Natural killer cell (primary cell): Measurements from ENCODE around the gene ADGRV1. TPM values are rescaled to one million over a fixed set of nuclear protein-coding genes. Genes with fewer than 3 reads are reported as not detected.
"Not testable (repeated sequence)": the region's sequence is repeated elsewhere in the genome, so short reads cannot be mapped to it uniquely, and the experiment has no call there.

ENCODE experiments used
- ATAC-seq, 3 donors: fragments of 150-1000 bp in 2 of 3; fragments of 200-7000 bp in 1 of 3; cut with Tn5 transposase; 1 replicate in 1 of 3; 2 replicates in 2 of 3; pipeline ENCODE4 v1.10.0; 2021; ENCODE audit warnings: mild to moderate bottlenecking in 2 of 3, moderate library complexity in 2 of 3
- DNase-seq, 2 donors: peaks; one replicate each; pipeline versions ENCODE4 v3.0.0 to v3.0.0-alpha.2; 2013 to 2021; ENCODE audit warnings: mixed read lengths in 1 of 2
- H3K27ac ChIP-seq: one replicate; pipeline ENCODE4 v1.5.1; 2013; ENCODE audit warnings: mild to moderate bottlenecking, low read length
- H3K27me3 ChIP-seq: one replicate; pipeline ENCODE4 v1.6.1; 2013; ENCODE audit warnings: low read length; ENCODE audit not compliant: control insufficient read depth, insufficient read depth
- H3K36me3 ChIP-seq: one replicate; pipeline ENCODE4 v1.6.1; 2013; ENCODE audit warnings: low read length; ENCODE audit not compliant: control insufficient read depth, insufficient read depth
- H3K4me1 ChIP-seq: one replicate; pipeline ENCODE4 v1.6.1; 2013; ENCODE audit warnings: low read length; ENCODE audit not compliant: control insufficient read depth, insufficient read depth
- H3K4me3 ChIP-seq: one replicate; pipeline ENCODE4 v1.5.1; 2013; ENCODE audit warnings: low read length
- H3K9me3 ChIP-seq: one replicate; pipeline ENCODE4 v1.6.1; 2013; ENCODE audit warnings: low read length; ENCODE audit not compliant: control insufficient read depth, insufficient read depth
- H3K27ac Mint-ChIP-seq, 2 donors: one replicate each; pipeline ENCODE4 v1.8.0; 2022; ENCODE audit warnings: mild to moderate bottlenecking in 2 of 2, mixed read lengths in 2 of 2, moderate library complexity in 1 of 2
- H3K27me3 Mint-ChIP-seq, 2 donors: one replicate each; pipeline ENCODE4 v1.8.0; 2022; ENCODE audit warnings: low read depth in 2 of 2, mixed read lengths in 2 of 2
- H3K36me3 Mint-ChIP-seq: one replicate; pipeline ENCODE4 v1.8.0; 2022; ENCODE audit warnings: mixed read lengths
- H3K4me1 Mint-ChIP-seq, 2 donors: one replicate each; pipeline ENCODE4 v1.8.0; 2022; ENCODE audit warnings: mixed read lengths in 2 of 2
- H3K4me3 Mint-ChIP-seq: one replicate; pipeline ENCODE4 v1.8.0; 2022; ENCODE audit warnings: mild to moderate bottlenecking, moderate library complexity, mixed read lengths
- H3K9me3 Mint-ChIP-seq, 2 donors: one replicate each; pipeline ENCODE4 v1.8.0; 2022; ENCODE audit warnings: mixed read lengths in 2 of 2
- WGBS: methylation state at CpG from one replicate; pipeline ENCODE4 v1.1.7; 2013; ENCODE audit warnings: missing lambda C conversion rate; ENCODE audit not compliant: insufficient coverage; 5-methylcytosine and 5-hydroxymethylcytosine counted together
- intact Hi-C: fragments of 100-400 bp; cut with micrococcal nuclease; formaldehyde crosslinking; loops from one replicate; pipeline ENCODE4 v1.14.2; 2022
- total RNA-seq, 4 donors: library from RNA; stranded (reverse); fragments of 120-200 nt in 1 of 4; gene quantifications; one replicate each; pipeline versions ENCODE4 v1.2.3 to v1.2.4, GENCODE V29; 2013 to 2022
- TF ChIP-seq, protein P1 (sequence below): fragments of 200-600 bp; IDR thresholded peaks from one replicate; pipeline ENCODE4 v1.8.0; 2022; ENCODE audit warnings: antibody characterized with exemption

The ADGRV1 gene
- total RNA-seq, 3 donors from 2014 or later (not counting 1 experiment from before 2014, with no cell fraction given): 0.50 to 0.71 TPM; not detected in 1

DNA sequence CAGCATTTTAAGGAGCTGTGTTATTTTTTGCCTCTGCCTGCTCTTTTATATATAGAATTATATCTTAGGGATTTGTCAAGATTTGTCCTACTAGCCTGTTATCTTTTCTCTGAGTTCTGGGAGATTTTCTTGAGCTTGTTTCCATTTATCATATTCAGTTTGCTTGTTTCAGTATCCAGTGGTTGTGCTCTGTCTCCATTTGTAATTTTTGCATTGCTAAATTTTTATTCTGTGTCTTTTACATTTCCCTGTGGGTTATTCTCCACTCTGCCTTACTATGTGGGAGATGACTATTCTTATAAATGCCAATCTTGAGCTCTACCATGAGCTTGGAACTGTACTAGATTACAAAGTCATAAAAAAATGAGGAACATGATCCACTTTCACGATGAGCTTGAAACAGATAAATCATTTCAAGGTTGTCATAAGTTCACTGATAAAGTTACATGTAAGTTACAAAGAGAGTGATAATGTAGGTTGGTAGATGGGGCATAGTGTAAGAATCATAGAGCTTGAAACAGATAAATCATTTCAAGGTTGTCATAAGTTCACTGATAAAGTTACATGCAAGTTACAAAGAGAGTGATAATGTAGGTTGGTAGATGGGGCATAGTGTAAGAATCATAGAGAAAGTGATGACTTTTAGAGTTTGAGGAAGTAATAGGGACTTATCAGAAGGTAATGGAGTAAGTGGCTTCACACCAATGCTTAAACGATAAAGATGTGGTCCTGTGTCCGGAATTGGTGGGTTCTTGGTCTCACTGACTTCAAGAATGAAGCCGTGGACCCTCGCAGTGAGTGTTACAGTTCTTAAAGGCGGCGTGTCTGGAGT lies 287.3 kb downstream of the ADGRV1 start:
- Mint-ChIP-seq H3K4me1 (peaks cover 0 to 14% of the 10 kb centered on the region in 2 donors), H3K36me3 (no peaks in the 10 kb centered on the region), H3K9me3 (no peaks in the 10 kb centered on the region), H3K27ac (no peak overlapping the region), H3K27me3 (peaks cover 0 to 3% of the 10 kb centered on the region in 2 donors), H3K4me3 (peak overlapping the region; percentile 21)
- Histone ChIP-seq H3K36me3 (no peaks in the 10 kb centered on the region), H3K27ac (no peak overlapping the region), H3K9me3 (no peaks in the 10 kb centered on the region), H3K4me1 (no peaks in the 10 kb centered on the region), H3K4me3 (no peak overlapping the region), H3K27me3 (peaks cover 4% of the 10 kb centered on the region)
- ATAC-seq (peak in 2 of 3 donors; percentile 30 to 32), DNase-seq (no peak)
- intact Hi-C loops: no loop called here
- 48% methylated on average over 7 of the region's 7 CpGs for WGBS
- TF ChIP-seq, protein P1, sequence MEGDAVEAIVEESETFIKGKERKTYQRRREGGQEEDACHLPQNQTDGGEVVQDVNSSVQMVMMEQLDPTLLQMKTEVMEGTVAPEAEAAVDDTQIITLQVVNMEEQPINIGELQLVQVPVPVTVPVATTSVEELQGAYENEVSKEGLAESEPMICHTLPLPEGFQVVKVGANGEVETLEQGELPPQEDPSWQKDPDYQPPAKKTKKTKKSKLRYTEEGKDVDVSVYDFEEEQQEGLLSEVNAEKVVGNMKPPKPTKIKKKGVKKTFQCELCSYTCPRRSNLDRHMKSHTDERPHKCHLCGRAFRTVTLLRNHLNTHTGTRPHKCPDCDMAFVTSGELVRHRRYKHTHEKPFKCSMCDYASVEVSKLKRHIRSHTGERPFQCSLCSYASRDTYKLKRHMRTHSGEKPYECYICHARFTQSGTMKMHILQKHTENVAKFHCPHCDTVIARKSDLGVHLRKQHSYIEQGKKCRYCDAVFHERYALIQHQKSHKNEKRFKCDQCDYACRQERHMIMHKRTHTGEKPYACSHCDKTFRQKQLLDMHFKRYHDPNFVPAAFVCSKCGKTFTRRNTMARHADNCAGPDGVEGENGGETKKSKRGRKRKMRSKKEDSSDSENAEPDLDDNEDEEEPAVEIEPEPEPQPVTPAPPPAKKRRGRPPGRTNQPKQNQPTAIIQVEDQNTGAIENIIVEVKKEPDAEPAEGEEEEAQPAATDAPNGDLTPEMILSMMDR: no peak

DNA sequence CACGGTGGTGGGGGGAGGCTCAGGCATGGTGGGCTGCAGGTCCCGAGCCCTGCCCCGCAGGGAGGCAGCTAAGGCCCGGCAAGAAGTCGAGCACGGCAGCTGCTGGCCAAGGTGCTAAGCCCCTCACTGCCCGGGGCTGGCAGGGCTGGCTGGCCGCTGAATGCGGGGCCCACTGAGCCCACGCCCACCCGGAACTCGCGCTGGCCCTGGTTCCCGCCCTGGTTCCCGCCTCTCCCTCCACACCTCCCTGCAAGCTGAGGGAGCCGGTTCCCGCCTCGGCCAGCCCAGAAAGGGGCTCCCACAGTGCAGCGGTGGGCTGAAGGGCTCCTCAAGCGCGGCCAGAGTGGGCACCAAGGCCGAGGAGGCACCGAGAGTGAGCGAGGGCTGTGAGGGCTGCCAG lies 289.0 kb downstream of the ADGRV1 start:
- H3K27me3 Mint-ChIP-seq, H3K4me3 Mint-ChIP-seq, H3K27ac ChIP-seq, intact Hi-C loops, H3K4me3 ChIP-seq, H3K27me3 ChIP-seq, H3K9me3 Mint-ChIP-seq, H3K36me3 Mint-ChIP-seq, H3K27ac Mint-ChIP-seq, H3K4me1 ChIP-seq, H3K36me3 ChIP-seq, H3K9me3 ChIP-seq, DNase-seq, ATAC-seq: not testable (repeated sequence)
- 97% methylated on average over 24 of the region's 24 CpGs for WGBS
- H3K4me1 Mint-ChIP-seq: peaks cover 12 to 30% of the 10 kb centered on the region in 2 donors

DNA sequence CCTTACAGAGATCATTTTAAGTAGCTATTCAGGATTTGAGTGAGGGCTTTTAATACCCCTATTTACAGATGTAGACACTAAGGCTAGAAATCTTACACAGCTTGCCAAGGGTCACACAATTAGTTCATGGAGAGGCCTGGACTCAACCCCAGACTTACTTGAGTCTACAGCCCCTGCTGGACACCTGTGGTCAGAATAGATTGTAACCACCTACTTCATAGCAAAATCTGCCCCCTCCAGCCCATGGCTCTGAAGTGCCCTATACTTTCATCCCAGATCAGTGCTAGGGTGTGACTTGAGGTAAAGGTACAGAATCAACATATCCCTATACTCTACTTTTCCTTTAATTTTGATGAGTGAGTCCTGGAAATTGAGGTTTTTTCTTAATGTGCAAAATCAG lies 291.3 kb downstream of the ADGRV1 start:
- Histone ChIP-seq H3K4me1 (no peaks in the 10 kb centered on the region), H3K36me3 (no peaks in the 10 kb centered on the region), H3K27me3 (peaks cover 2% of the 10 kb centered on the region), H3K9me3 (no peaks in the 10 kb centered on the region), H3K4me3 (no peak overlapping the region), H3K27ac (no peak overlapping the region)
- Mint-ChIP-seq H3K9me3 (no peaks in the 10 kb centered on the region), H3K4me1 (peaks cover 12 to 24% of the 10 kb centered on the region in 2 donors), H3K36me3 (no peaks in the 10 kb centered on the region), H3K27me3 (peaks cover 0 to 6% of the 10 kb centered on the region in 2 donors), H3K4me3 (no peak overlapping the region), H3K27ac (no peak overlapping the region)
- DNase-seq: no peak
- TF ChIP-seq, protein P1: no peak
- intact Hi-C loops: no loop called here
- no peak for ATAC-seq

DNA sequence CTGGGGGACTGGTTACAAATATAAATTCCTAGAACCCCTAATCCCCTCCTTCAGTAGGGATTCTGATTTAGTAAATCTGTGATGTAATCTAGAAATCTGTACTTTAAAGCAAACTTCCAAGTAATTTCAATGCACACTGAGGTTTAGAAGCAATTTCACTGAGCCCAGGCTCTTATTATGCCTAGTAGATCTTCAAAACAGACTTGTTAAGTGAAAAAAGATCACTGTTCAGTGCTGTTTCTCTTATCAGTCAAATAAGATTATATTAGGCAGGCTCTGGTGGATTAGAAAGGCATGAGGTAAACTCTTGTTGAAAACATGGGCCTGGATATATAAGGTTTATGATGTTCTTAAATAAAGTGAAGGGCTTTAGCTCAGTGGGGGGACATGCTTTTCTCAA lies 293.9 kb downstream of the ADGRV1 start:
- TF ChIP-seq, protein P1: no peak
- Histone ChIP-seq H3K27ac (no peak overlapping the region), H3K9me3 (no peaks in the 10 kb centered on the region), H3K36me3 (no peaks in the 10 kb centered on the region), H3K4me3 (no peak overlapping the region), H3K4me1 (no peaks in the 10 kb centered on the region), H3K27me3 (no peaks in the 10 kb centered on the region)
- DNase-seq: no peak
- no peaks in the 10 kb centered on the region for H3K36me3 Mint-ChIP-seq
- H3K4me1 Mint-ChIP-seq: peaks cover 12 to 15% of the 10 kb centered on the region in 2 donors
- intact Hi-C loops: no loop called here
- no peak overlapping the region for H3K27ac Mint-ChIP-seq
- peaks cover 0 to 3% of the 10 kb centered on the region in 2 donors for H3K27me3 Mint-ChIP-seq
- H3K4me3 Mint-ChIP-seq: no peak overlapping the region
- H3K9me3 Mint-ChIP-seq: no peaks in the 10 kb centered on the region
- no peak for ATAC-seq
